ENCODE data around the gene PRRG3. TPM values are rescaled to one million over a fixed set of nuclear protein-coding genes. Genes with fewer than 3 reads are reported as not detected.

Gene PRRG3
- total and polyA plus RNA-seq, 9 of the 15 experiments (the other 6 are each of a cell fraction or from before 2014, with no cell fraction given) = not detected

GRCh38 chrX:151697522-151697921, 2.3 kb downstream of the PRRG3 start:
- BruUV-seq (replicated peaks) = no TSS peak
- no peak overlapping the region for H3K27ac ChIP-seq (ENCODE audit: extremely low read depth, low read depth, low read length)
- H3K4me3 ChIP-seq = no peak overlapping the region
- H3K9me1 ChIP-seq (ENCODE audit: control insufficient read depth, insufficient read depth, low read length) = no peaks in the 10 kb centered on the region
- no peak overlapping the region for H3K4me2 ChIP-seq (ENCODE audit: insufficient read depth, low read length)
- DNase-seq (ENCODE audit: extremely low read depth in 1 of 4, low spot score in 3 of 4) = no peak
- peaks cover 3 to 60% of the 10 kb centered on the region in 2 experiments; a peak in 4 of 5 replicates for H3K27me3 ChIP-seq (ENCODE audit: control insufficient read depth in 2 of 2, insufficient read depth in 2 of 2, low read length in 2 of 2)
- no peak overlapping the region for H3K9ac ChIP-seq (ENCODE audit: insufficient read depth in 1 of 2, low read depth in 2 of 2, low read length in 2 of 2)
- TF ChIP-seq ZKSCAN8 (CRISPR knock-in tag; IDR thresholded peaks at IDR 0.05) (no peak), CHD4 (IDR thresholded peaks at IDR 0.05; ENCODE audit: insufficient read depth, insufficient replicate concordance, low read depth, low read length, poor library complexity, severe bottlenecking) (no peak), HMGN3 (IDR thresholded peaks at IDR 0.05; ENCODE audit: borderline replicate concordance, extremely low read depth, insufficient read length, low read depth, low read length) (no peak), SRSF3 (IDR thresholded peaks at IDR 0.05; ENCODE audit: insufficient read depth, low read length) (no peak), NEUROD1 (IDR thresholded peaks at IDR 0.05; ENCODE audit: borderline replicate concordance, low read depth, low read length, partially characterized antibody) (no peak), ZNF830 (CRISPR knock-in tag; IDR thresholded peaks at IDR 0.05) (no peak), CEBPZ (IDR thresholded peaks at IDR 0.05; ENCODE audit: borderline replicate concordance, low read depth, low read length) (no peak), TARDBP (IDR thresholded peaks at IDR 0.05) (no peak), MCM2 (IDR thresholded peaks at IDR 0.05; ENCODE audit: low read depth) (no peak), BDP1 (IDR thresholded peaks at IDR 0.05; ENCODE audit: insufficient read depth, insufficient read length) (no peak)
- TF ChIP-seq, protein P1, sequence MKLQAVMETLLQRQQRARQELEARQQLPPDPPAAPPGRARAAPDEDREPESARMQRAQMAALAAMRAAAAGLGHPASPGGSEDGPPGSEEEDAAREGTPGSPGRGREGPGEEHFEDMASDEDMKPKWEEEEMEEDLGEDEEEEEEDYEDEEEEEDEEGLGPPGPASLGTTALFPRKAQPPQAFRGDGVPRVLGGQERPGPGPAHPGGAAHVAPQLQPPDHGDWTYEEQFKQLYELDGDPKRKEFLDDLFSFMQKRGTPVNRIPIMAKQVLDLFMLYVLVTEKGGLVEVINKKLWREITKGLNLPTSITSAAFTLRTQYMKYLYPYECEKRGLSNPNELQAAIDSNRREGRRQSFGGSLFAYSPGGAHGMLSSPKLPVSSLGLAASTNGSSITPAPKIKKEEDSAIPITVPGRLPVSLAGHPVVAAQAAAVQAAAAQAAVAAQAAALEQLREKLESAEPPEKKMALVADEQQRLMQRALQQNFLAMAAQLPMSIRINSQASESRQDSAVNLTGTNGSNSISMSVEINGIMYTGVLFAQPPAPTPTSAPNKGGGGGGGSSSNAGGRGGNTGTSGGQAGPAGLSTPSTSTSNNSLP (IDR thresholded peaks at IDR 0.05; ENCODE audit: borderline replicate concordance, low read depth, low read length) = no peak
- TF ChIP-seq, protein P2, sequence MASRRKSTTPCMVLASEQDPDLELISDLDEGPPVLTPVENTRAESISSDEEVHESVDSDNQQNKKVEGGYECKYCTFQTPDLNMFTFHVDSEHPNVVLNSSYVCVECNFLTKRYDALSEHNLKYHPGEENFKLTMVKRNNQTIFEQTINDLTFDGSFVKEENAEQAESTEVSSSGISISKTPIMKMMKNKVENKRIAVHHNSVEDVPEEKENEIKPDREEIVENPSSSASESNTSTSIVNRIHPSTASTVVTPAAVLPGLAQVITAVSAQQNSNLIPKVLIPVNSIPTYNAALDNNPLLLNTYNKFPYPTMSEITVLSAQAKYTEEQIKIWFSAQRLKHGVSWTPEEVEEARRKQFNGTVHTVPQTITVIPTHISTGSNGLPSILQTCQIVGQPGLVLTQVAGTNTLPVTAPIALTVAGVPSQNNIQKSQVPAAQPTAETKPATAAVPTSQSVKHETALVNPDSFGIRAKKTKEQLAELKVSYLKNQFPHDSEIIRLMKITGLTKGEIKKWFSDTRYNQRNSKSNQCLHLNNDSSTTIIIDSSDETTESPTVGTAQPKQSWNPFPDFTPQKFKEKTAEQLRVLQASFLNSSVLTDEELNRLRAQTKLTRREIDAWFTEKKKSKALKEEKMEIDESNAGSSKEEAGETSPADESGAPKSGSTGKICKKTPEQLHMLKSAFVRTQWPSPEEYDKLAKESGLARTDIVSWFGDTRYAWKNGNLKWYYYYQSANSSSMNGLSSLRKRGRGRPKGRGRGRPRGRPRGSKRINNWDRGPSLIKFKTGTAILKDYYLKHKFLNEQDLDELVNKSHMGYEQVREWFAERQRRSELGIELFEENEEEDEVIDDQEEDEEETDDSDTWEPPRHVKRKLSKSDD (conservative IDR thresholded peaks at IDR 0.05; ENCODE audit: low read length) = no peak
- no peak for ATAC-seq
- no peaks in the 10 kb centered on the region; a peak in 1 of 5 replicates for H3K4me1 ChIP-seq (replicated peaks in 1 of 2; ENCODE audit: control insufficient read depth in 2 of 2, insufficient read depth in 2 of 2, low read length in 2 of 2)
- H4K20me1 ChIP-seq (replicated peaks; ENCODE audit: control insufficient read depth, insufficient read depth, low read length) = no peaks in the 10 kb centered on the region
- FAIRE-seq = no peak
- CTCF ChIA-PET (ENCODE audit: low intra/inter-chr PET ratio) = no interaction called here
- intact Hi-C loops (cut with micrococcal nuclease) = no loop called here
- in situ Hi-C loops (cut with MboI) = loop anchor here (25.0 kb wide), 1 partner anchor 935 kb away; no protein-coding TSS in a partner anchor
- 0% methylated on average over 4 of the region's 4 CpGs for WGBS (ENCODE audit: insufficient coverage, low coverage, missing lambda C conversion rate)
- no peaks in the 10 kb centered on the region for H3K79me2 ChIP-seq (ENCODE audit: control insufficient read depth, insufficient read depth, low read length)
- H3K9me3 ChIP-seq (replicated peaks; ENCODE audit: control insufficient read depth, insufficient read depth, low read depth, low read length) = no peaks in the 10 kb centered on the region
- H2AFZ ChIP-seq (ENCODE audit: low read depth, low read length) = no peak overlapping the region
- no peaks in the 10 kb centered on the region for H3K36me3 ChIP-seq (ENCODE audit: control insufficient read depth, insufficient read depth, low read length)
- POLR2A ChIA-PET = no interaction called here

Data from K562 (cell line).